DOHH2 (cell line): Measurements from ENCODE around the gene SLC22A12.

Experiments
- H3F3A ChIP-seq: fragments of 200-600 bp; sonication (generic), shearing (Covaris generic); 2 replicates; pipeline ENCODE4 v1.6.0; 2016; ENCODE audit warnings: antibody characterized with exemption, mild to moderate bottlenecking; ENCODE audit not compliant: control insufficient read depth, insufficient read depth
- H3K27ac ChIP-seq: fragments of 200-600 bp; sonication (generic); 2 replicates; pipeline ENCODE4 v1.5.1; 2014; ENCODE audit warnings: low read depth, mild to moderate bottlenecking, low read length, moderate library complexity
- H3K27me3 ChIP-seq: fragments of 200-600 bp; sonication (generic); 2 replicates; pipeline ENCODE4 v1.6.1; 2014; ENCODE audit warnings: mild to moderate bottlenecking, low read length, mixed read lengths; ENCODE audit not compliant: control insufficient read depth
- H3K36me3 ChIP-seq: fragments of 200-600 bp; sonication (generic); 2 replicates; pipeline ENCODE4 v1.6.1; 2014; ENCODE audit warnings: mild to moderate bottlenecking, low read length, moderate library complexity, mixed read lengths; ENCODE audit not compliant: control insufficient read depth
- H3K4me1 ChIP-seq: fragments of 200-600 bp; sonication (generic); 2 replicates; pipeline ENCODE4 v1.6.1; 2014; ENCODE audit warnings: mild to moderate bottlenecking, low read length, mixed read lengths; ENCODE audit not compliant: control insufficient read depth
- H3K4me2 ChIP-seq: fragments of 200-600 bp; sonication (generic); 2 replicates; pipeline ENCODE4 v1.6.0; 2014; ENCODE audit warnings: mild to moderate bottlenecking, low read length, moderate library complexity
- H3K4me3 ChIP-seq: fragments of 200-600 bp; sonication (generic); 2 replicates; pipeline ENCODE4 v1.5.1; 2014; ENCODE audit warnings: mild to moderate bottlenecking, low read length, mixed read lengths
- H3K79me2 ChIP-seq: fragments of 200-600 bp; sonication (generic); 2 replicates; pipeline ENCODE4 v1.6.1; 2014; ENCODE audit warnings: mild to moderate bottlenecking, low read length, mixed read lengths; ENCODE audit not compliant: control insufficient read depth
- H3K9me2 ChIP-seq: fragments of 200-600 bp; sonication (generic); replicated peaks from 2 replicates; pipeline ENCODE4 v1.6.1; 2014; ENCODE audit warnings: mild to moderate bottlenecking, low read length, mixed read lengths; ENCODE audit not compliant: control insufficient read depth
- H3K9me3 ChIP-seq: fragments of 200-600 bp; sonication (generic); 2 replicates; pipeline ENCODE4 v1.6.1; 2014; ENCODE audit warnings: antibody characterized with exemption, low read length, mixed read lengths; ENCODE audit not compliant: control insufficient read depth, insufficient read depth
- H4K20me1 ChIP-seq: fragments of 200-600 bp; sonication (generic); 2 replicates; pipeline ENCODE4 v1.6.0; 2014; ENCODE audit warnings: low read depth, mild to moderate bottlenecking, antibody characterized with exemption, low read length, moderate library complexity; ENCODE audit not compliant: control insufficient read depth, insufficient read depth
- EZH2phosphoT487 ChIP-seq: fragments of 200-600 bp; sonication (generic); IDR thresholded peaks from 2 replicates; pipeline ENCODE4 v1.6.1; 2017; ENCODE audit warnings: borderline replicate concordance, mild to moderate bottlenecking, antibody characterized with exemption, low read length, moderate library complexity, mixed read lengths
- TF ChIP-seq, protein P1 (sequence below): fragments of 200-600 bp; sonication (generic); IDR thresholded peaks from one replicate; pipeline ENCODE4 v1.5.1; 2014; ENCODE audit warnings: antibody characterized with exemption, mild to moderate bottlenecking, low read depth, low read length; ENCODE audit not compliant: poor library complexity, severe bottlenecking

SLC22A12 gene

DNA sequence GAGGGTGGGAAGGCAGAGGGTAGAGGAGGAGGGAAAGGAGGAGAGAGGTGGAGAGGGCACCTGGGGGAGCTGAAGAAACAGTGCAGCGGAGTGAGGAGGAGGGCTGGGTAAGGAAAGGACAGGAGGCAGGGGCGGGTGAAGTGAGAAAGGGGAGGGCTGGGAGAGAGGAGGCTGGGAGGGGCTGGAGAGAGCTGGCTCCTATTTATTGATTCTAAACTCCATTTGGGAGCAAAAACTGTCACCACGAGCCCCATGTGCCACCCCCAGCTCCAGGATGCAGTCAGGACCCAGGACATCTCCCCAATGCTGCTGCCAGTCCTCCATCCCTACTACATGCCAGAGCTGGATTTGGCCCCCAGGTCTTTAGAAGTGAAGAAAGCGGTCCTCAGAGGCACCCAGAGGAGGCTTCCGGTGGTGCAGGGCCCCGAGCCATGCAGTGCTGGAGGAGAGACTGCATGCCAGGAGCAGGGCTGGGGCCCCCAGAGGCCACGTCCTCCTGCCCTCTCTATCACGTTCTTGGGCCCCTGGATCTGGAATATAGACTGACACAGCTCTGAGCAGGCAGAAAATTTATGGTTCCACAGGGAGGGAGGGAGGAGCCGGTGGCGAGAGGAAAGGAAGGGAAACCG is 53.7 kb downstream of the SLC22A12 start:
- Histone ChIP-seq H3K9me2 (no peaks in the 10 kb centered on the region), H3K4me2 (no peak overlapping the region), H3K4me1 (no peaks in the 10 kb centered on the region), H3F3A (no peaks in the 10 kb centered on the region), H4K20me1 (no peaks in the 10 kb centered on the region), H3K79me2 (no peaks in the 10 kb centered on the region), H3K27me3 (peaks cover 55% of the 10 kb centered on the region), H3K36me3 (no peaks in the 10 kb centered on the region), H3K4me3 (no peak overlapping the region), H3K9me3 (no peaks in the 10 kb centered on the region), H3K27ac (no peak overlapping the region)
- TF ChIP-seq EZH2phosphoT487 = no peak
- TF ChIP-seq, protein P1, sequence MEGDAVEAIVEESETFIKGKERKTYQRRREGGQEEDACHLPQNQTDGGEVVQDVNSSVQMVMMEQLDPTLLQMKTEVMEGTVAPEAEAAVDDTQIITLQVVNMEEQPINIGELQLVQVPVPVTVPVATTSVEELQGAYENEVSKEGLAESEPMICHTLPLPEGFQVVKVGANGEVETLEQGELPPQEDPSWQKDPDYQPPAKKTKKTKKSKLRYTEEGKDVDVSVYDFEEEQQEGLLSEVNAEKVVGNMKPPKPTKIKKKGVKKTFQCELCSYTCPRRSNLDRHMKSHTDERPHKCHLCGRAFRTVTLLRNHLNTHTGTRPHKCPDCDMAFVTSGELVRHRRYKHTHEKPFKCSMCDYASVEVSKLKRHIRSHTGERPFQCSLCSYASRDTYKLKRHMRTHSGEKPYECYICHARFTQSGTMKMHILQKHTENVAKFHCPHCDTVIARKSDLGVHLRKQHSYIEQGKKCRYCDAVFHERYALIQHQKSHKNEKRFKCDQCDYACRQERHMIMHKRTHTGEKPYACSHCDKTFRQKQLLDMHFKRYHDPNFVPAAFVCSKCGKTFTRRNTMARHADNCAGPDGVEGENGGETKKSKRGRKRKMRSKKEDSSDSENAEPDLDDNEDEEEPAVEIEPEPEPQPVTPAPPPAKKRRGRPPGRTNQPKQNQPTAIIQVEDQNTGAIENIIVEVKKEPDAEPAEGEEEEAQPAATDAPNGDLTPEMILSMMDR = no peak

DNA sequence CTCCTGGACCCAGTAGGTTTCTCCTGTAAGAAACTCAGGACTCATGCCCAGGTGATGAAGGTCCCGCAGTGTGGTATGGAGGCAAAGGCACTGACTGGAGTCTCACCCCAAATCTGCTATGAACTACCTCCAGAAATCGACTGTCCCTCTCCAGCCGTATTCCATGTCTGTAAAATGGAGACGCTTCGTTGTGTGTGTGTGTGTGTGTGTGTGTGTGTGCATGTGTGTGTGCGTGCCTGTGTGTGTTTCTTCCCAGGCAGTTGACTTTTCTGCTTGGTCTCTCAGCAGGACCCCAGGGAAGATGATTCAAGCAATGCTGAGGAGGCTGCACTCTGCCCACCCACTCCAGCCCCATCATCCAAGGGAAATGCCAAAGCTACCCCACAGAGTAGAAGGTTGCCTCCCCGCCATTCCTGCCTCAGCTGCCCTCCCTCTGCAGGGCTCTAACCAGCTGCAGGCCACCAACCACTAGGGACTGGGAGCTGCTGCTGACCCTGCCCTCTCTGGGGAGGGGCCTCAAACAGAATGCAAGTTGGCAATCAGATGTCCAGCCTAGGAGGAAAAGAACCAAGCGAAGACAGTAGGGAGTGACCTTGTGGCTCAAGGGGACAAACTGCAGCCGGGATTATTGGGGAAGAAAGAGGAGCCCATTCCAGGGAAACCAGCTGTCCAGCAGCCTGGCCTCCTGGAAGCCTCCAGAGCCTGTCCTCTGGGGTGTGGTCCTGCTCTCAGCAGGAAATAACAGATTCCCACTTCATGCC is 56.2 kb downstream of the SLC22A12 start:
- TF ChIP-seq EZH2phosphoT487 = no peak
- TF ChIP-seq, protein P1 = no peak
- Histone ChIP-seq H3K4me2 (no peak overlapping the region), H3K36me3 (no peaks in the 10 kb centered on the region), H3K79me2 (no peaks in the 10 kb centered on the region), H3K27me3 (peaks cover 32% of the 10 kb centered on the region), H3K9me3 (no peaks in the 10 kb centered on the region), H3K9me2 (no peaks in the 10 kb centered on the region), H4K20me1 (no peaks in the 10 kb centered on the region), H3K27ac (no peak overlapping the region), H3F3A (no peaks in the 10 kb centered on the region), H3K4me3 (no peak overlapping the region), H3K4me1 (no peaks in the 10 kb centered on the region)

DNA sequence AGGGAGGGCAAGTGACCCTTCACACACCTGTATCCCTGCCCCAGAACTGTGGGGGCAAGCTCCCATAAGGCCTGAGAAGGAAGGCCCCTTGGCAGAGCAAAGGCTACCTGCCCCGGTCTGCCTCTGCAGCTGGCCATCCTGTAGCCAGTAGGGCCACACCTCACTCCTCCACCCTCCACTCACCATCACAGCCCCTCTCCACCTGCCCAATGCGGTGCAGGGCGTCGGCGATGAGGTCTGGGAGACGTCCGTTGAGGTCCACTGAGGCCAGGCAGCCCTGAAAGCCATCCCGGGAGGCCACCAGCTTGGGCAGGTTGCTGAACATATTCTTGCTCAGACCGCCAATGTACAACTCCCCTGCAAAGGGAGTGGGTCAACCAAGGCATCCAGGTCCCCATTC is 57.5 kb downstream of the SLC22A12 start:
- Histone ChIP-seq H3K4me1 (peaks cover 6% of the 10 kb centered on the region; the same call in 1 of the 2 replicates), H3K79me2 (no peaks in the 10 kb centered on the region), H3K9me3 (no peaks in the 10 kb centered on the region), H3K36me3 (no peaks in the 10 kb centered on the region), H3K4me2 (no peak overlapping the region), H3K27me3 (peaks cover 30% of the 10 kb centered on the region), H3K4me3 (no peak overlapping the region), H3F3A (no peaks in the 10 kb centered on the region), H3K27ac (no peak overlapping the region), H3K9me2 (no peaks in the 10 kb centered on the region), H4K20me1 (no peaks in the 10 kb centered on the region)
- TF ChIP-seq, protein P1 = no peak
- no peak for TF ChIP-seq EZH2phosphoT487
